Neural cell (in vitro differentiated cells): ENCODE data around the gene RBM19.

Source experiments
- EP300 ChIP-seq: fragments of 450-650 bp; conservative IDR thresholded peaks from 2 replicates; pipeline ENCODE4 v1.6.1; 2014; ENCODE audit warnings: antibody characterized with exemption, mild to moderate bottlenecking, moderate library complexity; ENCODE audit not compliant: poor library complexity, severe bottlenecking
- POLR2AphosphoS5 ChIP-seq: IDR thresholded peaks from 2 replicates; pipeline ENCODE4 v1.6.1; 2012
- RAD21 ChIP-seq: fragments of 450-650 bp; conservative IDR thresholded peaks from 2 replicates; pipeline ENCODE4 v1.6.1; 2014; ENCODE audit warnings: antibody characterized with exemption, mild to moderate bottlenecking, moderate library complexity
- TAF1 ChIP-seq: IDR thresholded peaks from 2 replicates; pipeline ENCODE4 v1.6.1; 2012; ENCODE audit warnings: low read depth
- TF ChIP-seq, protein P1 (sequence below): fragments of 450-650 bp; IDR thresholded peaks from 2 replicates; pipeline ENCODE4 v1.5.1; 2014; ENCODE audit warnings: antibody characterized with exemption, mild to moderate bottlenecking, moderate library complexity; ENCODE audit not compliant: poor library complexity, severe bottlenecking
- TF ChIP-seq, protein P2 (sequence below): IDR thresholded peaks from 2 replicates; pipeline ENCODE4 v1.6.1; 2012; ENCODE audit warnings: borderline replicate concordance

DNA sequence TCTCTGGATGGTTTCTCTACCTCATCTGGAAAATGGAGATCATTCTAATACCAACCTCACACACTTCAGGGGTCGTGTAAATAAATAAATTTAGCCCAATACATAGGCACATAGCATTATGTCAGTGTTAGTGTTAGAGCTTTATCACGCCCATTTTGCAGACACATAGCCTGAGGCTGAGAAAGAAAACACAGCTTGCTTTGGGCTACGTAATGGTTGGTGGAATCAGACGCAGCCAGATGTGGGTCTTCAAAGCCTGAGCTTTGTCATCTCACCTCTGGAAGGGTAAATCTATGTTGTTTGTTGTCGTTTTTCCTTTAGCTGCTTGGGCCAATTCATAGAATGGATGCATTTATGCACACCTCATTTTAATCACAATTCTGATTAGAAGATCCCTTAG, 191.6 kb downstream of the RBM19 start:
- TF ChIP-seq, protein P1, sequence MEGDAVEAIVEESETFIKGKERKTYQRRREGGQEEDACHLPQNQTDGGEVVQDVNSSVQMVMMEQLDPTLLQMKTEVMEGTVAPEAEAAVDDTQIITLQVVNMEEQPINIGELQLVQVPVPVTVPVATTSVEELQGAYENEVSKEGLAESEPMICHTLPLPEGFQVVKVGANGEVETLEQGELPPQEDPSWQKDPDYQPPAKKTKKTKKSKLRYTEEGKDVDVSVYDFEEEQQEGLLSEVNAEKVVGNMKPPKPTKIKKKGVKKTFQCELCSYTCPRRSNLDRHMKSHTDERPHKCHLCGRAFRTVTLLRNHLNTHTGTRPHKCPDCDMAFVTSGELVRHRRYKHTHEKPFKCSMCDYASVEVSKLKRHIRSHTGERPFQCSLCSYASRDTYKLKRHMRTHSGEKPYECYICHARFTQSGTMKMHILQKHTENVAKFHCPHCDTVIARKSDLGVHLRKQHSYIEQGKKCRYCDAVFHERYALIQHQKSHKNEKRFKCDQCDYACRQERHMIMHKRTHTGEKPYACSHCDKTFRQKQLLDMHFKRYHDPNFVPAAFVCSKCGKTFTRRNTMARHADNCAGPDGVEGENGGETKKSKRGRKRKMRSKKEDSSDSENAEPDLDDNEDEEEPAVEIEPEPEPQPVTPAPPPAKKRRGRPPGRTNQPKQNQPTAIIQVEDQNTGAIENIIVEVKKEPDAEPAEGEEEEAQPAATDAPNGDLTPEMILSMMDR, result no peak
- no peak for TF ChIP-seq POLR2AphosphoS5
- no peak for TF ChIP-seq TAF1
- no peak for TF ChIP-seq EP300
- no peak for TF ChIP-seq RAD21
- TF ChIP-seq, protein P2, sequence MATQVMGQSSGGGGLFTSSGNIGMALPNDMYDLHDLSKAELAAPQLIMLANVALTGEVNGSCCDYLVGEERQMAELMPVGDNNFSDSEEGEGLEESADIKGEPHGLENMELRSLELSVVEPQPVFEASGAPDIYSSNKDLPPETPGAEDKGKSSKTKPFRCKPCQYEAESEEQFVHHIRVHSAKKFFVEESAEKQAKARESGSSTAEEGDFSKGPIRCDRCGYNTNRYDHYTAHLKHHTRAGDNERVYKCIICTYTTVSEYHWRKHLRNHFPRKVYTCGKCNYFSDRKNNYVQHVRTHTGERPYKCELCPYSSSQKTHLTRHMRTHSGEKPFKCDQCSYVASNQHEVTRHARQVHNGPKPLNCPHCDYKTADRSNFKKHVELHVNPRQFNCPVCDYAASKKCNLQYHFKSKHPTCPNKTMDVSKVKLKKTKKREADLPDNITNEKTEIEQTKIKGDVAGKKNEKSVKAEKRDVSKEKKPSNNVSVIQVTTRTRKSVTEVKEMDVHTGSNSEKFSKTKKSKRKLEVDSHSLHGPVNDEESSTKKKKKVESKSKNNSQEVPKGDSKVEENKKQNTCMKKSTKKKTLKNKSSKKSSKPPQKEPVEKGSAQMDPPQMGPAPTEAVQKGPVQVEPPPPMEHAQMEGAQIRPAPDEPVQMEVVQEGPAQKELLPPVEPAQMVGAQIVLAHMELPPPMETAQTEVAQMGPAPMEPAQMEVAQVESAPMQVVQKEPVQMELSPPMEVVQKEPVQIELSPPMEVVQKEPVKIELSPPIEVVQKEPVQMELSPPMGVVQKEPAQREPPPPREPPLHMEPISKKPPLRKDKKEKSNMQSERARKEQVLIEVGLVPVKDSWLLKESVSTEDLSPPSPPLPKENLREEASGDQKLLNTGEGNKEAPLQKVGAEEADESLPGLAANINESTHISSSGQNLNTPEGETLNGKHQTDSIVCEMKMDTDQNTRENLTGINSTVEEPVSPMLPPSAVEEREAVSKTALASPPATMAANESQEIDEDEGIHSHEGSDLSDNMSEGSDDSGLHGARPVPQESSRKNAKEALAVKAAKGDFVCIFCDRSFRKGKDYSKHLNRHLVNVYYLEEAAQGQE, result no peak
